Stimulated activated CD8-positive, alpha-beta memory T cell treated with anti-CD3 and anti-CD28 coated beads, Interleukin-4, amount 100 ng/mL, for 4 hours (primary cell): ENCODE measurements around the gene CD200R1L.

Experiments
- DNase-seq, 2 donors: peaks; one replicate each; pipeline ENCODE4 v3.0.0-alpha.2; 2020; ENCODE audit warnings: low read depth in 2 of 2, low spot score in 1 of 2

CD200R1L gene

DNA sequence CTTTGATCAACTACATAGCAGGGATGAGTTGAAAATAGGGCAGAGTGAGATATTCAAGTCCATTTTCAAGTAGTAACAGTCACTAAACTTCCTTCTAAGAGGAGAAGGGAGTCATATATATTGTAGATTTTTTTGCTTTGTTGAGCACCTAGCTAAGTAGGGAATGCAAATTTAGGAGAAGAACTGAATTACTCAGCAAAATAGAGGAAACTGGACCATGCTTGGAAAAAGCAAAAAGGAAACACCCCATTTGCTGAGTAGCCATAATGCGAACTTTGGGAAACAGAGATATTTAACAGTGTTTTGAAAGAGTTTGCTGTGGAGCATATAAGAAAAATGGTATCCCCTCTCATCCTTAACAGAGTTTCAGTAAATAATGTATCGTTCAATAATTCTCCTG, 54.9 kb downstream of the CD200R1L start:
- no peak for DNase-seq

- no peak for DNase-seq
These were observed 56.9 kb downstream of the CD200R1L start for GRCh38 chr3:112789787-112790186.

- no peak for DNase-seq
These were observed 59.6 kb downstream of the CD200R1L start for GRCh38 chr3:112786881-112787579.

- DNase-seq: no peak
These were observed 60.6 kb downstream of the CD200R1L start for GRCh38 chr3:112786002-112786590.

DNA sequence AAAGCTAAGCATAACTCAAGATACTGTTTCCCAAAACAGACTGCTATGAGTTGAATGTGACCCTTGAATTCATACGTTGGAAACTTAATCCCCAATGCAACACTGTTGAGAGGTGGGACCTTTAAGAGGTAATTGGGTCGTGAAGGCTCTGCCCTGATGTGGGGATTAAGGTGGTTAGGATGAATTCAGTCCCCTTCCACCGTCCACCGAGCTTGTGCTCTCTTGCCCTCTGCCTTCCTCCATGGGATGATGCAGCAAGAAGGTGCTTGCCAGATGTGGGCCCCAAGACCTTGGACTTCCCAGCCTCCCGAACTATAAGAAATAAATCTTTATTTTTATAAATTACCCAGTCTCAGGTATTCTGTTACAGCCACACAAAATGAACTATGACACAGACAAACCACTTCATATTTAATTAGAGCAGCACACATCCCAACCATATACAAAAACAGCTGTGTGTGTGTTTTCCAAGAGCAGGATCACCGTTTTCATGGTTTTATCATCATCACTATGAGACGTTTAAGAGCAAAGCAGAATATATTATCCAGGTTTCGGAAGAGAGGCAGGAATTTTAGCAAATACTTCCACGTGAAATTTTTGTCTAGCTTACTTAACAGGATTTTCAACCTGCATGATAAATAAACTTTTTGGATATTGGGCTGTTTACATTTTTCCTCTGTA, 61.2 kb downstream of the CD200R1L start:
- DNase-seq: no peak

- DNase-seq: no peak
These were observed 64.2 kb downstream of the CD200R1L start for GRCh38 chr3:112782491-112782890.

DNA sequence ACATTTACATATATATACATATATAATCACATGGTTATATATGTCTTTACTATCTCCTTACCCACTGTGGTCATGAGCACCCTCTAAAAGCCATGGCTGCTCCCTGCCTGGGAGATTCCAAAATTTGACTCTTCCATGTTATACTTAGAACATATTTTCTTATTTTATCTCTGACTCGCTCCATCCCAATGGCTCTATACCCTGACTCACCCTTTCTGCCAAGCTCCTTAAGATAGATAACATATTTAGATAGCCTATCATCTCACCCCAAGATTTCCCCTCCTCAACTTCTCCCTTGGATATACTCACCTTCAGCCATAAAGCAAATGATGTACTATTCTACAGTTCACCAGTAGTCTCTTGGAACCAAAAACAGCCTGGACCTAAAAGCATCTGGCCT, 65.1 kb downstream of the CD200R1L start:
- DNase-seq: no peak

GRCh38 chr3:112779558-112780480, 66.8 kb downstream of the CD200R1L start:
- no peak for DNase-seq

DNA sequence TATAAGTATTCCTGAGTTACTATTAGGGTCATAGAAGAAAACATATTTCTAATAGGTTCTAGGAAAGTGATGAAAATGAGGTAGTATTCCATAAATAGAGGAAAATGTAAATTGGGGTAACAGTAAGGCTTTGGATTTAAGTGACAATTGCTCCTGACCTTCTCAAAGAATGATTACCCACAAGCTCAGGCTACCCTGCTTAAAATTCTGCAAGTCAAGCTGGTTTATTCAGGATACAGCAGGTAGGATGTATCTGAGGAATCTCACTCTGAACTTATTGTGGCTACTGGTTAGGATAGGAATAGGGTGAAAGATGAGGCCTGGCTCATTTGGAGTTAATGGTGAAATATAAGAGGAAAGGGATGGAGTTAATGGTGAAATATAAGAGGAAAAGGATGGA, 67.7 kb downstream of the CD200R1L start:
- DNase-seq: no peak

DNA sequence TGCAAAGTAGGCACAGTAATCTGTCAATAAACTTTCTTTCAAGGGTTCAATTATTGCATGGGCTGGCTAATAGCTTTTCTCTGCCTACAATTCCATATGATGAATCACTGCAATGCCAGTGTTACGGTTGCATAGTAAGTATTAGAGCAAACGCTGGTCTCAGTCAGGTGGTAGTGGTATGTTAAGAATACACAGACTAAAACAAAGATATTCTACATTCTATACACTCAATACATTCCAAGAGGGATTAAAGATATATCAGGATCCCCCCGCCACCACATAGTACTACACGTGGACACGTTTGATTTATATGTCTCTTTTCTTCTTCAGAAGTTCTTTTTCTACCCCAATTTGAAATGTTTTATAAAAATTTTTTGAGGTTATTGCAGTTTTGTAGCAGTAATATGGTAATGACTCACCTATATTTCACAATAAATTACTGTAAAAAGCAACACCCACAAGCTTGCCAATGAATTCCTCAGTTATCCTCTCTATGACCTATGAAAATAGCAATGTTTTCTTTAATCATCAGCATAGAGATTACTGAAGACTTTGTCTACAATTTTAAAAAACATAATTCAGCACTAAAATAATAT, 68.2 kb downstream of the CD200R1L start:
- DNase-seq: no peak

DNA sequence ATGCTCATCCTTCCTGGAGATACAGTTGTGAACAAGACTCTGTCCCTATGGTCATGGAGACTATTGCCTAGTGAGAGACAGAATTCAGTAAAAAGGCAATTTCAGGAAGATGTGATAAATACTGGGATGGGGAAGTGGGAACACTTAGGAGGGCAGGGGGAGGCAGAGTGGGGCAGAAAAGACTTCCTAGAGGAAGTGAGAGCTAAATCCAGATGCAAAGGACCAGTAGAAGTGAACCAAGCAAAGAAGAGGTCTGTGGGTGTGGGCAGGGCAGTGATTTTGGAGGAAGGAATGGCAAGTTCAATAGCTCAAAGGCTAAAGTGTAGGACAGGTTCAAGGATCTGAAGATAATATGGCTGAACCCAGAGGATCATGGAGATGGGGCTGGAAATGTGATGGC, 68.9 kb downstream of the CD200R1L start:
- no peak for DNase-seq

DNA sequence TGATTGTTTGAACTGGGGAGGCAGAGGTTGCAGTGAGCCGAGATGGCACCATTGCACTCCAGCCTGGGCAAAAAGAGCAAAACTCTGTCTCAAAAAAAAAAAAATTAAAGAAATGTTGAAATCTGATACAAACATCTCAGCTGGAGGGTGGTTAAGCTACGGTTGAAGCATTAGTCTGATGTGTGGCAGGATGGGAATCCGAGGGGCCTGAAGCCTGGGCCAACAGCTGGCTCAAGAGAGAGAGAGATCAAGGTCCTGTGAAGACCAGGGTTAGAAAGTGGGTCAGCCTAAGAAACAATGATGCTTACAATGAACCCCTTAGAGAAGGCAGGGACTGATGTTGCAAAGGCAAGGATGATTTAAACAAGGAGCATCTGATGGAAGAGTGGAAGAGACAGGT, 69.8 kb downstream of the CD200R1L start:
- no peak for DNase-seq

DNA sequence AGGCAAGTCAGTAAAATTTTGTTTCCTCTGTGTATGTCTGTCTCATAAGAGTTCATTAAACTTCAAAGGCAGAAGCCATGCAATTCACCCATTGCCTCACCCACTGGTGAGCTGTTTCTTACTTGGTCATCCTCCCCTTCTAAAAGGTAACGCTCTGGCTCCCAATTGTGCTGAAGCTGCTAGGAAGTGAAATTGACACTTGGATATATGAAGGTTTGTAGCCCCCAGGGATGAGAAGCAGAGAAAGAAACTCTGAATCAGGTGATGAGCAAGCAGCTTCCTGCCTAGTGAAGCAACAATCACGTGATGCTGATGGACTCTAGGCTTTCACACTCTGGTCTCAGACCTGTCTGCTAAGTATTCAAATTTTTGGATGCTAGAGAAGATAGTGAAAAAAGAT, 70.7 kb downstream of the CD200R1L start:
- no peak for DNase-seq

GRCh38 chr3:112775011-112775742, 71.5 kb downstream of the CD200R1L start:
- no peak for DNase-seq

DNA sequence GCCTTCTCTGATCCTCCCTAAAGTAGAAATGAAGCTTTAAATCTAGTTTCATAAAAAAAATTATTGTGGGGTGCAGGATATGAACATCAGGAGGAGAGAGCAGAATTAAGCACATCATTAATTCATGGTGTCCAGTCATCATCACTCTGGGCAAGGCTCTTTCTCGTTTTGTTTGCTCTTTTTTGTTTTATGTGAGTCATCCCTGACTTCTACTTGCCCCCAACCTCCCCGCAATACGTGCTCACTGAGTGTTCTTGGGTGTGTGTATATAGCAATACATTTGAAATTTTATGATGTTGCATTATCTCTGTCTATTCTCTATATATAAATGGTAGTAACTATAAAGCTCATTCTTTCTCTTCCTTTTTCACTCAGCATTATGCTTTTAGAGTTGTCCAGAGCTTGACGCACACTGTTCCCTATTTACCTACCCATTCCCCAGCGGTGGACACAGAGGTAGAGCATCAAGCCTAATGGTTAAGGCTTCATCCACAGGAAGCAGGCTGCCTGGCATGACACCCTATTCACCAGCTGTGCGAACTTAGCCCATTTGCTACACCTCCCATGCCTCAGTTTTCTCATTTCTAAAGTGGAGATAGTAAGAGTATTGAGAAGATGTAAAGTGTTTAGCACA, 72.3 kb downstream of the CD200R1L start:
- no peak for DNase-seq

DNA sequence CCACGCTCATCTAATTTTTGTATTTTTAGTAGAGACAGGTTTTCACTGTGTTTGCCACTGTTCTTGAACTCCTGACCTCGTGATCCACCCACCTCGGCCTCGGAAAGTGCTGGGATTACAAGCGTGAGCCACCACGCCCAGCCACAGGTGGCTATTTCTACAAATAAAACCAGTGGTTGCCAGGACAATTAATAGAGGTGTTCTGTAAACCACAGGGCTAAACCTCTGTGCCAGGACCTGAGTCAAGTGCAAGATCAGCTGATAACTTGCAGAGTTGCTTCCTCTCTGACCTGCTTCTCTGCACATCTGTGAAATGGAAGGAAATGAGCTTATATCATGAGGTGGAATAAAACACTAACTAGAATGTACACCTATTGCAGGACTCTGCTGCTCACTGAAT, 72.8 kb downstream of the CD200R1L start:
- no peak for DNase-seq

- DNase-seq: no peak
These were observed 75.7 kb downstream of the CD200R1L start for GRCh38 chr3:112770951-112771350.

DNA sequence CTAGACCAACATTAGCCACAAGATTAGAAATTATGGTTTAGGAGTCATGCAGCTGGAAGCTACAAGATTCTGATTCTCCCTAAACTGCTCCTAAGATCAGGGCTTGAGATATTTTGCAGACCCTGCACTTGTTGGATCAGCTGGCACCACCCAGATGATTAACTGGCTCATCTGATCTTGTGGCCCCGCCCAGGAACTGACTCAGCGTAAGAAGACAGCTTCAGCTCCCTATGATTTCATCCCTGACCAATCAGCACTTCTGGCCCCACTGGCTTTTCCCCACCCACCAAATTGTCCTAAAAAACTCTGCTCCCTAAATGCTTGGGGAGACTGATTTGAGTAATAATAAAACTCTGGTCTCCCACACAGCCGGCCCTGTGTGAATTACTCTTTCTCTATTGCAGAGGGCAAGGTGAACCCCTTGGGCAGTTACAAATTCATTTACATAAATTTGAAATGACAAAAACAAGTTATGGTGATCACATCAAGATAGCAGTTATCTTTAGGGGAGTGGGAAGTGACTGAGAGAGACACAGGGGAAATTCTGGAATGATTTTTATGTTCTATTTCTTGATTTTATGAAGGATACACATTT, 76.5 kb downstream of the CD200R1L start:
- DNase-seq: peak in 1 of 2 donors; percentile 3

- no peak for DNase-seq
These were observed 77.2 kb downstream of the CD200R1L start for GRCh38 chr3:112769286-112769978.
